ENCODE data around the gene SH3RF3. TPM values are rescaled to one million over a fixed set of nuclear protein-coding genes. Genes with fewer than 3 reads are reported as not detected.
A peak's percentile ranks its signal among the peaks of the same experiment; 100 is the strongest.

SH3RF3 gene
- total RNA-seq, 1 donor from 2014 or later: 59.5 TPM

GRCh38 chr2:109427661-109428091 is 298.7 kb downstream of the SH3RF3 start:
- peak; percentile 72 for DNase-seq (ENCODE audit: low spot score)
- peaks cover 33% of the 10 kb centered on the region for H3K36me3 Mint-ChIP-seq (ENCODE audit: low read depth)
- H3K4me1 Mint-ChIP-seq (ENCODE audit: low read depth): peaks cover 17% of the 10 kb centered on the region

GRCh38 chr2:109428281-109428680 is 299.3 kb downstream of the SH3RF3 start:
- H3K36me3 Mint-ChIP-seq (ENCODE audit: low read depth): peaks cover 32% of the 10 kb centered on the region
- no peak overlapping the region for H3K27ac Mint-ChIP-seq (ENCODE audit: unreplicated experiment)
- H3K9me3 Mint-ChIP-seq (ENCODE audit: low read depth): no peaks in the 10 kb centered on the region
- peak; percentile 85 for DNase-seq (ENCODE audit: low spot score)
- TF ChIP-seq, protein P1, sequence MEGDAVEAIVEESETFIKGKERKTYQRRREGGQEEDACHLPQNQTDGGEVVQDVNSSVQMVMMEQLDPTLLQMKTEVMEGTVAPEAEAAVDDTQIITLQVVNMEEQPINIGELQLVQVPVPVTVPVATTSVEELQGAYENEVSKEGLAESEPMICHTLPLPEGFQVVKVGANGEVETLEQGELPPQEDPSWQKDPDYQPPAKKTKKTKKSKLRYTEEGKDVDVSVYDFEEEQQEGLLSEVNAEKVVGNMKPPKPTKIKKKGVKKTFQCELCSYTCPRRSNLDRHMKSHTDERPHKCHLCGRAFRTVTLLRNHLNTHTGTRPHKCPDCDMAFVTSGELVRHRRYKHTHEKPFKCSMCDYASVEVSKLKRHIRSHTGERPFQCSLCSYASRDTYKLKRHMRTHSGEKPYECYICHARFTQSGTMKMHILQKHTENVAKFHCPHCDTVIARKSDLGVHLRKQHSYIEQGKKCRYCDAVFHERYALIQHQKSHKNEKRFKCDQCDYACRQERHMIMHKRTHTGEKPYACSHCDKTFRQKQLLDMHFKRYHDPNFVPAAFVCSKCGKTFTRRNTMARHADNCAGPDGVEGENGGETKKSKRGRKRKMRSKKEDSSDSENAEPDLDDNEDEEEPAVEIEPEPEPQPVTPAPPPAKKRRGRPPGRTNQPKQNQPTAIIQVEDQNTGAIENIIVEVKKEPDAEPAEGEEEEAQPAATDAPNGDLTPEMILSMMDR (IDR thresholded peaks at IDR 0.05): no peak
- no peak overlapping the region for H3K4me3 Mint-ChIP-seq (ENCODE audit: unreplicated experiment)
- peaks cover 17% of the 10 kb centered on the region for H3K4me1 Mint-ChIP-seq (ENCODE audit: low read depth)
- H3K27me3 Mint-ChIP-seq (ENCODE audit: low read depth): no peaks in the 10 kb centered on the region

More at GRCh38 chr2:109427661-109428091, 298.7 kb downstream of the SH3RF3 start:
- Mint-ChIP-seq H3K9me3 (ENCODE audit: low read depth) (no peaks in the 10 kb centered on the region), H3K27me3 (ENCODE audit: low read depth) (no peaks in the 10 kb centered on the region), H3K27ac (ENCODE audit: unreplicated experiment) (no peak overlapping the region), H3K4me3 (ENCODE audit: unreplicated experiment) (no peak overlapping the region)
- TF ChIP-seq, protein P1 (IDR thresholded peaks at IDR 0.05): no peak

- Mint-ChIP-seq H3K9me3 (ENCODE audit: low read depth) (no peaks in the 10 kb centered on the region), H3K4me3 (ENCODE audit: unreplicated experiment) (no peak overlapping the region), H3K27me3 (ENCODE audit: low read depth) (no peaks in the 10 kb centered on the region), H3K27ac (ENCODE audit: unreplicated experiment) (no peak overlapping the region), H3K4me1 (ENCODE audit: low read depth) (peaks cover 17% of the 10 kb centered on the region), H3K36me3 (ENCODE audit: low read depth) (peaks cover 27% of the 10 kb centered on the region)
- TF ChIP-seq, protein P1 (IDR thresholded peaks at IDR 0.05): no peak
- peak; percentile 83 for DNase-seq (ENCODE audit: low spot score)
Measured at GRCh38 chr2:109428841-109429566, 300.0 kb downstream of the SH3RF3 start.

GRCh38 chr2:109429567-109430328 is 300.7 kb downstream of the SH3RF3 start:
- H3K4me3 Mint-ChIP-seq (ENCODE audit: unreplicated experiment): no peak overlapping the region
- peaks cover 25% of the 10 kb centered on the region for H3K36me3 Mint-ChIP-seq (ENCODE audit: low read depth)
- TF ChIP-seq, protein P1 (IDR thresholded peaks at IDR 0.05): no peak
- H3K27me3 Mint-ChIP-seq (ENCODE audit: low read depth): no peaks in the 10 kb centered on the region
- H3K4me1 Mint-ChIP-seq (ENCODE audit: low read depth): peaks cover 20% of the 10 kb centered on the region
- H3K9me3 Mint-ChIP-seq (ENCODE audit: low read depth): no peaks in the 10 kb centered on the region
- DNase-seq (ENCODE audit: low spot score): peak; percentile 92
- no peak overlapping the region for H3K27ac Mint-ChIP-seq (ENCODE audit: unreplicated experiment)

GRCh38 chr2:109430329-109430636 is 301.3 kb downstream of the SH3RF3 start:
- no peak overlapping the region for H3K4me3 Mint-ChIP-seq (ENCODE audit: unreplicated experiment)
- H3K27me3 Mint-ChIP-seq (ENCODE audit: low read depth): no peaks in the 10 kb centered on the region

More at GRCh38 chr2:109430329-109430636, 301.3 kb downstream of the SH3RF3 start:
- Mint-ChIP-seq H3K9me3 (ENCODE audit: low read depth) (no peaks in the 10 kb centered on the region), H3K36me3 (ENCODE audit: low read depth) (peaks cover 23% of the 10 kb centered on the region), H3K4me1 (ENCODE audit: low read depth) (peaks cover 25% of the 10 kb centered on the region), H3K27ac (ENCODE audit: unreplicated experiment) (peak overlapping the region; percentile 51)
- TF ChIP-seq, protein P1 (IDR thresholded peaks at IDR 0.05): no peak
- DNase-seq (ENCODE audit: low spot score): peak; percentile 29

Data from chondrocyte (in vitro differentiated cells).